GM21367 (cell line): ENCODE measurements around the gene GNA12.
"Not testable (repeated sequence)": the region's sequence is repeated elsewhere in the genome, so short reads cannot be mapped to it uniquely, and the experiment has no call there.

Source experiments
- ATAC-seq: cut with Tn5 transposase; IDR thresholded peaks from one replicate; pipeline ENCODE4 v1.9.1; 2021; ENCODE audit not compliant: unreplicated experiment

Gene GNA12

DNA sequence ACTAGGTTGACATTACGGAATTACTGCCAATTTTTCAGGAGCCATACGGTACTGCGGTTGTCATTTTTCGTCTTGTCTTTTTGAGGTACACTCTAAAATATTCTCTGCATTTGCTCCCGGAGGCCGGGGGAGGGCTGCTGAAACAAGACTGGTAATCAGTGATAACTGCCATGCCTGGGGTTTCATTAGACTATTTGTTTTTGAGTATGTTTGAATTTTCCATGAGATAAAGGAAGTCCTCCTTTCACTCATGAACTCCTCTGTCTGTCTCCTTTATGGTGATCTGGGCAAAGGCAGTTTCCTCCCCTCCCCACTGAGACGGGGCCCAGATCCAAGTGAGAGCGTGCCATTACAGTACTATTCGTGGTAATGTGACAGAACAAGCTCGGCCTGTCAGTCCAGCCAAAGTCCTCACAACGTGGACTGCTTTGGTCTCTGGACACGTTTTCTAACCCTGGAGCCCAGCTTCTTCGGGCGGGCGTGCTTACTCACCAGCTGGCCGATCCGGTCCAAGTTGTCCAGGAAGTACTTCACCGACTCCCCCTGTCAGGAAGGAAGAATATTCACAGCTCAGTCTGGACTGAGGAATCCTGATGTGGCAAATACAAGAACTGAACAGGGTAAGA, 111.0 kb downstream of the GNA12 start:
- ATAC-seq, result no peak

GRCh38 chr7:2732388-2732787, 111.7 kb downstream of the GNA12 start:
- no peak for ATAC-seq

DNA sequence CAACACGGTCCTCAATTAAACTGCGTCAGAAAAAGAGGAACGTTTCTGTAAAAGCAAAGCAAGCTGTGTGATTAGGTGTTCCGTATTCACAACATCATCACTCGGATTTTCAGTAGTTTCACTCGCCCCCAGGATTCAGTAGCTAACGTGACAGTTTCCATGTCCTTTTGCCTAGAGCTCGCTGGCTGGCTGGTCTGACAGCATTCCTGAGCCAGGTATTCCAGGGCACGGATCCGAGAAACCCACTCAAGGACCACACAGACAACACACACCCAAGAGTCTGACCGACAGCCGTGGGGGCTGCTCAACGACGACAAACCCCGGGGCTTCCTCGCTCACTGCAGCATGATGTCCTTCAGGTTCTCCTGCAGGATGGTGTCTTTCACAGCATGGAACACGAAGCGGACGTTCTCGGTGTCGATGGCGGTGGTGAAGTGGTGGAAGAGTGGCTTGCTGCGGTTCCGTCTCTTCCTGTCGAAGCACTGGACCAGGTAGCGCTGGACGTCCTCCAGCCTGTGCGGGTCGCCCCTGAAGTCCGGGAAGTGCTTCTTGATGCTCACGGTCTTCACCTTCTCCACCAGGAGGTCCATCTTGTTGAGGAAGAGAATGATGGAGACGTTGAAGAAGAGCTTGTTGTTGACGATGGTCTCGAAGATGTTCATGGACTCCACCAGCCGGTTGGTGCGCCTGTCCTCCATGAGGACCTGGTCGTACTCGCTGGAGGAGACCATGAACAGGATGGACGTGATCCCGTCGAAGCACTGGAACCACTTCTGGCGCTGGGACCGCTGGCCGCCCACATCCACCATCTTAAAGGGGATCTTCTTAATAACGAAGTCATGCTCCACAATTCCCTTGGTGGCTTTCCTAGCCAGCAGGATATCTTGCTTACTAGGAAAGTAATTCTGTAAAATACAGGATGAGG, 113.0 kb downstream of the GNA12 start:
- no peak for ATAC-seq

DNA sequence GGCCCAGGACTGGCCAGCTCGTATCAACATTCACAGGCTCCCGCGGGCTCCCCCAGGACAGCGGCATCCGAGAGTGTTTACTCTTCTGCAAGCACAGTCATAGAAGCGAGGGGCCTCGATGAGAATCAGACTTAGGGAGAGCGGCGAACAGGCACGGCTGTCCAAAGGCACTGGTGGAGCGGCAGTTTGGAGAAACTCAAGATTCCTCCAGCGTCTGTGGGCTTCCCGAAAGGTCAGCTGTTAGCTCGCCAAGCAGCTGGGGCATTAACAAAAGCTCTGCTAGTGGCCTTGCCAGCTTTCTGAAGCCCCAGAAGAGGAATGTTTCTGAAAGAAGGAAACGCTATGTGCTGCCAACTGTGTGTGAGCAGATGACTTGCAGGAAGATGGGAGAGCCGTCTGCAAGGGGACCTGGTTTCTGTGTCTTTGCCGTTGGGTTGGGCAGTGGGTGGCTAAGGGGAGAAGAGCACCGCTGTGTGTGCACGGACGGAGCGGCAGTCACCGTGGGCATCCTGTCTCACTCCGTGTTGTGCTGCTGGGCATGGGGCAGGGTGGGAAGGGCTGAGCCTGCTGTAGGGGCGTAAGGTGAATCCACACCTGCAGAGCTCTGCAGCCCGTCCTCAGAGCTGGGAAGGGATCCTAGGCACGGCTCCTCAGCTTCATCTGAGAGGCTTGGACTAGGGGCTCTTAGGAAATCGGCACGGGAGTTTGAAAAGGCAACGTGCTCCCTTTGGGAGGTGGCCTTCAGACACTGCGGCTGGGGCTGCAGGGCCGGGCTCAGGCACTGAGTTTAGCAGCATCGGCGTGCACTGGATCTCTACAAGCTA, 114.0 kb downstream of the GNA12 start:
- no peak for ATAC-seq

- ATAC-seq, result no peak
Measured at GRCh38 chr7:2729031-2729892, 114.8 kb downstream of the GNA12 start.

- no peak for ATAC-seq
Measured at GRCh38 chr7:2728316-2729030, 115.6 kb downstream of the GNA12 start.

- ATAC-seq, result not testable (repeated sequence)
Measured at GRCh38 chr7:2727206-2727605, 116.9 kb downstream of the GNA12 start.

- ATAC-seq, result no peak
Measured at GRCh38 chr7:2726316-2727018, 117.6 kb downstream of the GNA12 start.

GRCh38 chr7:2725178-2726105, 118.7 kb downstream of the GNA12 start:
- no peak for ATAC-seq

- no peak for ATAC-seq
Measured at GRCh38 chr7:2724453-2725177, 119.5 kb downstream of the GNA12 start.

DNA sequence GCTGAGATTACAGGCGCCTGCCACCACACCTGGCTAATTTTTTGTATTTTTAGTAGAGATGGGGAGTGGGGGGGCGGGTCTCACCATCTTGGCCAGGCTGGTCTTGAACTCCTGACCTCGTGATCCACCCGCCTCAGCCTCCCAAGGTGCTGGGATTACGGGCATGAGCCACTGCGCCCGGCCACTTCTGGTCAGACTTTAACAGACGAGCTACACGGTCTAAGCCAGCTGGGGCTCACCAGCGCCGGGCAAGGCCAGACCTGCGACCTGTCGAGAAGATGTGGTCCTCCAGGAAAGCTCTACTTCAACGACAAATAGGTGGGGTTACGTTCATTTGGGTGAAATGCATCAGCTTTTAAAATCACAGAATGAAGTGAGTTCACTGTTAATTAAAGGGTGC, 120.1 kb downstream of the GNA12 start:
- ATAC-seq, result not testable (repeated sequence)

DNA sequence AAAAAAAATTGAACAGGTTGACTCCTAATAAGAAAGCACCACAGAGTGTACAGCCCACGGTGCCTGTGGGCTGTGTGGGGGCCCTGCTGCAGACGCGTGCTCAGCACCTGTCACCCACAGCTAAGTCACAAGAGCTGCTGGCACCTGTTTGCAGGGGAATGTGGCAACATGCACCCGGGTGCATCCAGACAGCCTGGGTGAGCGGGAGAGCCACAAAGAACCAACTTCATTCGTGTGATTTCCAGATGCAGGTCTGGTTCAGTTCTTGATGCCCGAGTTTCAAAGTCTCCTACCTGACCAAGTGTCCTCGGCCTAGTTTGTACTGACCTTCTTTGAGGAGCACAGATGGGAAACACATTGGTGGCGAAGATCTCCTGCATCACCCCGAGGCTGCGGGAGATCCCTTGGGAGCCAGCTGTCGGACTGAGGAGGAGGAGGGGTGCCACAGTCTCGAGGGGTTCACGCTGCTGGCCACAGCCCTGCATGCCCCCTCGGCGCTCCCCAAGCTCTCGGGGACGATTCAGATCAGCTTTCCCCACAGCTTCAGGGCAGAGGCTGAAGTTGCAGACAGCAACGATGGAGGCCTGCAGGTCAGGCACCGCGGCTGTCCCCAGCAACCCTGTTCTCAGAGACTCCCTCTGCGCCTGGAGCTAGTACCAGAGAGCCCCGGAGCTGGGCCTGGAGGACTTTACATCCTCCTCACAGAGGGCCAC, 120.8 kb downstream of the GNA12 start:
- no peak for ATAC-seq

GRCh38 chr7:2722591-2722990, 121.5 kb downstream of the GNA12 start:
- no peak for ATAC-seq

DNA sequence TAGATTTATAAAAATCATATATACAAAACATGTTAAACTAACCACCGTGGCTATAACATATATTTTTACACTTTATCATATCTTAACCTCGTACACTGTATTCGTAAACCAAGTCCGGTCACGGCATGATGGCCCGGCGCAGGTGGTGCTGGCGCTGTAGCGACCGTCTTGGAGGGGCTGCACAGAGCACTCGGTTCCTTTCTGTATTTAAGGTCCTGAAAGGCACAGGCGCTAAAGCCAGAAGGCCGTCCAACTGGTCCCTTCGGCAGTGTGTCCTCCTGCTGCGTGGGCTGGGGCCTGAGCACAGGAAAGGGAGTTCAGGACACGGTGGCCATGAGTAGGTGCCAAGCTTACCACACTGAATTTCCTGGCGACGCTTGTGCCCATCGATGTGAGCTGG, 122.3 kb downstream of the GNA12 start:
- no peak for ATAC-seq

DNA sequence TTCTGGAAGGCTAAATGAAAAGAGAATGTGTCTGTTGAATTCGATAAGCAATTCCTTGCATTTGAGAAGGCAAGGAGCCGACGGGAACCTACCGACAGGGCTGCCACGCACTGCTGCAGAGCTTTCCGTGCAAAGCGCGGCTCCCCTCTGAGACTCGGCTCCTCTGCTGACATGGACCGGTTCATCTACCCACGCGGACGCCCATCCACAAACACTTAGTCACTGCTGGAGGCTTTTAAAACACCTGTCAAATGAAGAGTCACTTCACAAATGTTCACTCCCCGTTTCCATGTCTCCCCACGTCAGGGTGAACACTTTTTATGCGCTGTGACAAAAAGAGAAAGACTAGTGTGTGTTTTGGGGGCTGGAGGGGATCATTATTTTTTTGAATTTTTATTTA, 124.1 kb downstream of the GNA12 start:
- ATAC-seq, result no peak

- ATAC-seq, result no peak
Measured at GRCh38 chr7:2719007-2719406, 125.1 kb downstream of the GNA12 start.
